H1 (cell line): ENCODE measurements around the gene SESN3. TPM values are rescaled to one million over a fixed set of nuclear protein-coding genes. Genes with fewer than 3 reads are reported as not detected.

Experiments used
- CREB1 ChIP-seq: IDR thresholded peaks from 2 replicates; pipeline ENCODE4 v1.6.1; 2012; ENCODE audit warnings: inconsistent platforms
- KDM1A ChIP-seq: fragments of 200-600, 300-600 bp; sonication (generic); IDR thresholded peaks from 2 replicates; pipeline ENCODE4 v1.7.1; 2016; ENCODE audit warnings: mild to moderate bottlenecking, low read length, borderline replicate concordance
- MAFK ChIP-seq: IDR thresholded peaks from 2 replicates; pipeline ENCODE4 v1.6.1; 2012; ENCODE audit warnings: low read depth, mild to moderate bottlenecking, improper control_type of control experiment, low read length
- SUZ12 ChIP-seq: fragments of 200-600 bp; sonication (generic); IDR thresholded peaks from 2 replicates; pipeline ENCODE4 v1.6.1; 2012; ENCODE audit warnings: mild to moderate bottlenecking, inconsistent platforms, low read length, moderate library complexity, mixed read lengths
- polyA plus RNA-seq, 7 experiments: library from polyadenylated mRNA; depleted of rRNA in 3 of 7; stranded (reverse) in 5 of 7; unstranded in 2 of 7; fragments of >200 nt in 5 of 7; fragments of 200-250 nt in 2 of 7; gene quantifications; 1 replicate in 5 of 7; 2 replicates in 1 of 7; 4 replicates in 1 of 7; pipeline versions ENCODE4 v1.2.1 to v1.2.3, GENCODE V29; 2011 to 2013; ENCODE audit warnings: missing spikeins in 2 of 7, mixed read lengths in 2 of 7
- total RNA-seq: library from RNA; stranded (reverse); fragmentation: NEBNext Ultra II Directional; extraction: Animal tissue kit (Norgen Biotek cat#: 25700); gene quantifications from 2 replicates; pipeline ENCODE4 v1.2.1, GENCODE V29; 2021

Gene SESN3
- total and polyA plus RNA-seq, 2 of the 8 experiments (the other 6 are each of a cell fraction or from before 2014, with no cell fraction given): 10.2 to 31.1 TPM

DNA sequence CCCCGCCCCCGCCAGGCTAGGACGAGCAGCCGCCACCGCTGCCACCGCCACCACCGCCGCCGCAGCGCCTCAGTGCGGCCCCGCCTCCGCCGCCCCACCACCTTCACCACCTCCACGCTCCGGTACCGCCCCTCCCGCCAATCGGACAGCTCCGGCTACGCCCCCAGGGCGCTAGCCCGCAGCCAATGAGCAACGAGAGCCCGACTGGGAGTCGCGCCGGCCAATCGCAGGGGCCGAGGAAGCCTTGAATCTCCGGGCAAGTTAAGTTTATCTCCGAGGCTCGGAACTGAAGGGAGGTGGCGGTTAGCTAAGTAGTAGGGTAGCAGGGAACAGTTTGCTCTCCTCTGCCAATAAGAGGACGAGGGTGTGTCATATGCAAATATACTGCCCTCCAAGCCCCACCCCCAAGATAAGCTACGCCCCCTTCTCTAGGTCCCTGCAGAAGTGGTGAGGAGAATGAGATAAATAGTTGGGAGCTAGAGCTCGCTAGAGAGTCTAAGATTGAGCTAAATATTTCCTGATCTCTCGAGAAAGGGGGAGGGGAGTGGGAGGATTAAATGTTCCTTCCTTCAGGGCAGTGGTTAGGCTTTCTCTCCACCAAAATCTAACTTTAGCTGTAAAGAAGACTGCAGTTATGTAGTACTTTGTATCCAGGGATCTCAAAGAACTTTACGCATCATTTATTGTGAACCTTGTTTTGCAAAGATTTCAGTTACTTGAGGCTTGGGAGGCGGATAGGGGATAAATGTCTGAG, at the start of gene SESN3 (continued):
- no peak for TF ChIP-seq MAFK
- TF ChIP-seq CREB1: 0 out of 2 replicates have a peak, but pooled peaks have one; percentile 47
- no peak for TF ChIP-seq SUZ12
- TF ChIP-seq KDM1A: no peak
